Right atrium auricular region (tissue), 2 donors: ENCODE data around the gene IRF2BP1. TPM values are rescaled to one million over a fixed set of nuclear protein-coding genes. Genes with fewer than 3 reads are reported as not detected.

Experiments used
- DNase-seq: peaks from one replicate; pipeline ENCODE4 v3.0.0-alpha.2; 2019; ENCODE audit warnings: low spot score
- H3K27ac ChIP-seq, 2 donors: fragments of 200-600 bp; sonication (generic); 1 replicate in 1 of 2; 2 replicates in 1 of 2; pipeline ENCODE4 v1.5.1; 2016 to 2019
- H3K27me3 ChIP-seq, 2 donors: fragments of 200-600 bp; sonication (generic); one replicate each; pipeline versions ENCODE4 v1.5.1 to v1.6.0; 2017 to 2019
- H3K36me3 ChIP-seq: fragments of 200-600 bp; sonication (generic); one replicate; pipeline ENCODE4 v1.5.1; 2016
- H3K4me1 ChIP-seq, 2 donors: fragments of 200-600 bp; sonication (generic); one replicate each; pipeline versions ENCODE4 v1.5.1 to v1.6.0; 2017 to 2019
- H3K4me3 ChIP-seq, 2 donors: fragments of 200-600 bp; sonication (generic); 1 replicate in 1 of 2; 2 replicates in 1 of 2; pipeline ENCODE4 v1.5.1; 2017 to 2019; ENCODE audit warnings: mild to moderate bottlenecking in 1 of 2, moderate library complexity in 1 of 2
- H3K9me3 ChIP-seq, 2 donors: fragments of 200-600 bp; sonication (generic); one replicate each; pipeline ENCODE4 v1.5.1; 2019
- total RNA-seq, 2 donors: library from RNA; depleted of rRNA; stranded (reverse); fragments of >200 nt; gene quantifications; one replicate each; pipeline ENCODE4 v1.1.0, GENCODE V29; 2016
- TF ChIP-seq, protein P1 (sequence below), 2 donors: fragments of 200-600 bp; sonication (generic); IDR thresholded peaks; one replicate each; pipeline ENCODE4 v1.5.1; 2019; ENCODE audit warnings: antibody characterized with exemption in 2 of 2

The IRF2BP1 gene, protein sequence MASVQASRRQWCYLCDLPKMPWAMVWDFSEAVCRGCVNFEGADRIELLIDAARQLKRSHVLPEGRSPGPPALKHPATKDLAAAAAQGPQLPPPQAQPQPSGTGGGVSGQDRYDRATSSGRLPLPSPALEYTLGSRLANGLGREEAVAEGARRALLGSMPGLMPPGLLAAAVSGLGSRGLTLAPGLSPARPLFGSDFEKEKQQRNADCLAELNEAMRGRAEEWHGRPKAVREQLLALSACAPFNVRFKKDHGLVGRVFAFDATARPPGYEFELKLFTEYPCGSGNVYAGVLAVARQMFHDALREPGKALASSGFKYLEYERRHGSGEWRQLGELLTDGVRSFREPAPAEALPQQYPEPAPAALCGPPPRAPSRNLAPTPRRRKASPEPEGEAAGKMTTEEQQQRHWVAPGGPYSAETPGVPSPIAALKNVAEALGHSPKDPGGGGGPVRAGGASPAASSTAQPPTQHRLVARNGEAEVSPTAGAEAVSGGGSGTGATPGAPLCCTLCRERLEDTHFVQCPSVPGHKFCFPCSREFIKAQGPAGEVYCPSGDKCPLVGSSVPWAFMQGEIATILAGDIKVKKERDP
- 10 to 100 TPM; 24.2 to 30.5 TPM for total RNA-seq

DNA sequence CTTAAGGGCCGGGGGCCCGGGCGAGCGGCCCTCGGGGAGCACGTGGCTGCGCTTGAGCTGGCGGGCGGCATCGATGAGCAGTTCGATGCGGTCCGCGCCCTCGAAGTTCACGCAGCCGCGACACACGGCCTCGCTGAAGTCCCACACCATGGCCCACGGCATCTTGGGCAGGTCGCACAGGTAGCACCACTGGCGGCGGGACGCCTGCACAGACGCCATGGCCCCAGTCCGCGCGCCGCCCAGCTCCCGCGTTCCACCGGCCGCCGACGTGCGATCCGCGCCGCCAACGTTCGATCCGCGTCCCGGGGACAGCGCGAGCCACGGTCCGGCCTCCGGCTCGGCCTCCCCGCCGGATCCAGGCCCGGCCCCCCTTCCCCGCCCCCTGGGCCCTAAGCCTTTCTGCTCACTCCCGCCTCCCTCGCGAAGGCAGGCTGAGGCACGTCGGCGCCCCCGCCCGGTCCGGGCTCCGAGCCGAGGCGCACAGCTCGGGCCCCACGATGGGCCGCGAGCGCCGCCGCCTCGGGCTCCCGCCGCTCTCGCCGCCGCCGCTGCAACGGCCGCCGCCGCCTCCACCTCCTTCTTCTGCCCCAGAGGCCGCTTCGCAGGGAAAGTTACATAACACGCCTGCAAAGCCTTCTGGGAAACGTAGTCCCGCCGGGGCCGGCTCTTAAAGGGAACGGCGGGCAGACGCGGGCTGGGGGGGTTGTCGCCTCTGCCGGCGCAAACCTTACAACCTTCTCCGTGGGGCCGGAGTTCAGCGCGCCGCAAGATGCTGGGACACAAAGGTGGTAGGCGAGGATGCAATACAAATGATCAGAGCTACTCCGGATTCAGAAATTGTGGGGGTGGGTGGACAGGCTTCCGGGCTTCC is at the start of gene IRF2BP1:
Gene IRF2BP1, minus strand, starts transcription at position 586 of the 871 bp plus-strand sequence. Its CDS starts 367 bp downstream, at position 219.
- peak within 1 kb of the TSS; percentile 90 to 93 for H3K27ac ChIP-seq
- TF ChIP-seq, protein P1, sequence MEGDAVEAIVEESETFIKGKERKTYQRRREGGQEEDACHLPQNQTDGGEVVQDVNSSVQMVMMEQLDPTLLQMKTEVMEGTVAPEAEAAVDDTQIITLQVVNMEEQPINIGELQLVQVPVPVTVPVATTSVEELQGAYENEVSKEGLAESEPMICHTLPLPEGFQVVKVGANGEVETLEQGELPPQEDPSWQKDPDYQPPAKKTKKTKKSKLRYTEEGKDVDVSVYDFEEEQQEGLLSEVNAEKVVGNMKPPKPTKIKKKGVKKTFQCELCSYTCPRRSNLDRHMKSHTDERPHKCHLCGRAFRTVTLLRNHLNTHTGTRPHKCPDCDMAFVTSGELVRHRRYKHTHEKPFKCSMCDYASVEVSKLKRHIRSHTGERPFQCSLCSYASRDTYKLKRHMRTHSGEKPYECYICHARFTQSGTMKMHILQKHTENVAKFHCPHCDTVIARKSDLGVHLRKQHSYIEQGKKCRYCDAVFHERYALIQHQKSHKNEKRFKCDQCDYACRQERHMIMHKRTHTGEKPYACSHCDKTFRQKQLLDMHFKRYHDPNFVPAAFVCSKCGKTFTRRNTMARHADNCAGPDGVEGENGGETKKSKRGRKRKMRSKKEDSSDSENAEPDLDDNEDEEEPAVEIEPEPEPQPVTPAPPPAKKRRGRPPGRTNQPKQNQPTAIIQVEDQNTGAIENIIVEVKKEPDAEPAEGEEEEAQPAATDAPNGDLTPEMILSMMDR (IDR thresholded peaks at IDR 0.05): no peak
- no peaks in the 10 kb centered on the region for H3K9me3 ChIP-seq
- peak within 1 kb of the TSS; percentile 74 to 84 for H3K4me3 ChIP-seq
- H3K36me3 ChIP-seq: peaks cover 10% of the 10 kb centered on the region
- H3K27me3 ChIP-seq: no peaks in the 10 kb centered on the region
- DNase-seq: peak; percentile 94
- peaks cover 0 to 44% of the 10 kb centered on the region in 2 donors for H3K4me1 ChIP-seq

DNA sequence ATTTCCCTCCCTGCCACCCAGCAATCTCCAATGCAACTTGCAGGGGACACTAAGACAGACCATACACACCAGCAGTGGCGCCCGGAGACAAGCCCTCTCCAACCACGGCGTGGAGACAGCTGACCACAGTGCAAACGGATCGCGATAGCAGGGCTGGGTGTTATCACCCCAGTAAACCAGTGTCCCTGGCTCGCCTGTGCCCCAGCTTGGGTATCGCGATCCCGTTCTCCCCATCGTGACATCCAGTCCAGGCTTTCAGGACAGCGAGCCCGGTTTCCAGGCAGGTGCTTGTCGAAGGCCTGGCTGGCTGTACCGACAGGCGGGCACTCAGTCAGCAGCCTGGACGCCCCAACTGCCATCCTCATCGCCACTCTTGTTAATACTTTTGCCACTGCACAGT is 49.3 kb upstream of the IRF2BP1 start:
- DNase-seq: no peak
- Histone ChIP-seq H3K4me1 (no peaks in the 10 kb centered on the region), H3K9me3 (no peaks in the 10 kb centered on the region), H3K27me3 (no peaks in the 10 kb centered on the region), H3K36me3 (no peaks in the 10 kb centered on the region), H3K27ac (no peak overlapping the region), H3K4me3 (no peak overlapping the region)
- TF ChIP-seq, protein P1 (IDR thresholded peaks at IDR 0.05): no peak

DNA sequence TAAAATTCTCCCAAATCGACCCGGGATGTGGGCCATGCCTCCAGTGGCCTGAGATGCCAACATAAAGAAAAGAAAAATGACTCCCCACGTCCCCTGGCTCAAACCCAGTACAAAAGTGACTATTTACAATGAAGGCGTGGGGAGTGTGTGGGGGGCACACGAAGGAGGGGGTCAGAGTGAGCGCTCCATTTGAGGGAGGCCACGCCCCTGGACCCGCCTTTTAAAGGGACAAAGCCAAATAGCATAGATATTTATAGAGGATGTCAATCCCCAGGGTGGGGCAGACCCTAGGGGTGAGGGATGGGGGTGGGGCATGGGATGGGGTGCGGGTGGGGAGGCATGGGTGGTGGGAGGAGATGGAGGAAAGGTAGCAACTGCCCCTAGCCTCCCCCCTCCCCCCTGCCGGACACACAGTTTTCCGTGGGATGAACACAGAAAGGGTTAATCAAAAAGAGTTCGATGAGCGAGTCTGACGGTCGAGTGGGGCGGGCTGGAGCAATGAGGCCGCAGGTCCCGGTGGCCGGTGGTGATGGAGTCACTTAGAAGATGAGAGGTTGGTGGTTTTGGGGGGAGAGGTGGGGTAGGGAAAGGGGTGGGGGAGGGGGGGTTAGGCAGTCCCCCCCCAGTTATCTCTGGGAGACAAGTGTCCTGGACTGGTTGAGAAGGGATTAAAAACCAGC is 48.8 kb upstream of the IRF2BP1 start:
- TF ChIP-seq, protein P1 (IDR thresholded peaks at IDR 0.05): no peak
- H3K36me3 ChIP-seq: no peaks in the 10 kb centered on the region
- H3K4me3 ChIP-seq: no peak overlapping the region
- H3K27ac ChIP-seq: no peak overlapping the region
- H3K9me3 ChIP-seq: no peaks in the 10 kb centered on the region
- no peak for DNase-seq
- H3K4me1 ChIP-seq: no peaks in the 10 kb centered on the region
- no peaks in the 10 kb centered on the region for H3K27me3 ChIP-seq

DNA sequence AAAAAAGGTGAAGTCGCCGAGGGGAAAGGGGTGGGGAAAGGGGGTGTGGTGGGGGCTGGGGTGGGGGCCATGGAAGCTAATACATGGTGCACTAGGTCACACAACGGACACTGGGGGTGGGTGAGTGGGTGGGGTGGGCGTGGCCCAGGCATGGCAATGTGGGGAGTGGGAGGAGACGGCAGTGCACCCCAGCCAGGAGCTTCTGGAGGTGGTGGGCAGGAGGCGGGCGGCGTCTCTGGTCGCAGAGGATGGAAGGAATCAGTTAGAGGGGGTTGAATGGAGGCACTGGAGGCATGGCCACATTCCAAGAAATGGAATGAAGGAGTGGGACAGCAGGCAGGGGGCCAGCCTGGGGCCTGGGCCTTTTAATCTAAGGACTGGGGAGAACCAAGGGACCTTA is 47.8 kb upstream of the IRF2BP1 start:
- DNase-seq: no peak
- TF ChIP-seq, protein P1 (IDR thresholded peaks at IDR 0.05): no peak
- Histone ChIP-seq H3K4me3 (no peak overlapping the region), H3K27me3 (no peaks in the 10 kb centered on the region), H3K36me3 (no peaks in the 10 kb centered on the region), H3K4me1 (no peaks in the 10 kb centered on the region), H3K9me3 (no peaks in the 10 kb centered on the region), H3K27ac (no peak overlapping the region)

DNA sequence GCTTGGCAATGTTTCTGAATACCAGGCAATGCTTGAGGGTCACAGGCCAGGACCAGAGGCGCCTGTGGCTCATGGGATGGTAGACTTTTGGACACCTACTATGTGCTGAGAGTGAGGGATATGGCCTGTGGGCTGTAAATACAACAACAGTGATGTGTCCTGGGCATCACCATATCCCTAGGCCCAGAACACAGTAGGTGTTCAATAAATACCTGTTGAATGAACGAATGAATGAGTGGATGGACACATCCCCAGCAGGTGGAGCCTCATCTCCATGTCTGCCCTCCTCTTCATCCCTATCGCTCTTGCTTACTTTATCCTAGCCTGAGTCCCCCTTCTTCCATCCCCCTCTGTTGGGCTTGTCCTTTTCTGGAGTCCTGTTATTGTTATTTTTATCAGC is 45.1 kb upstream of the IRF2BP1 start:
- H3K4me1 ChIP-seq: peaks cover 0 to 4% of the 10 kb centered on the region in 2 donors
- TF ChIP-seq, protein P1 (IDR thresholded peaks at IDR 0.05): no peak
- H3K9me3 ChIP-seq: no peaks in the 10 kb centered on the region
- H3K36me3 ChIP-seq: no peaks in the 10 kb centered on the region
- no peak for DNase-seq
- H3K27ac ChIP-seq: no peak overlapping the region
- H3K4me3 ChIP-seq: no peak overlapping the region
- no peaks in the 10 kb centered on the region for H3K27me3 ChIP-seq
